ENCODE results near the gene LATS1.
A peak's percentile ranks its signal among the peaks of the same experiment; 100 is the strongest.
"Not testable (repeated sequence)": the region's sequence is repeated elsewhere in the genome, so short reads cannot be mapped to it uniquely, and the experiment has no call there.

LATS1 gene

DNA sequence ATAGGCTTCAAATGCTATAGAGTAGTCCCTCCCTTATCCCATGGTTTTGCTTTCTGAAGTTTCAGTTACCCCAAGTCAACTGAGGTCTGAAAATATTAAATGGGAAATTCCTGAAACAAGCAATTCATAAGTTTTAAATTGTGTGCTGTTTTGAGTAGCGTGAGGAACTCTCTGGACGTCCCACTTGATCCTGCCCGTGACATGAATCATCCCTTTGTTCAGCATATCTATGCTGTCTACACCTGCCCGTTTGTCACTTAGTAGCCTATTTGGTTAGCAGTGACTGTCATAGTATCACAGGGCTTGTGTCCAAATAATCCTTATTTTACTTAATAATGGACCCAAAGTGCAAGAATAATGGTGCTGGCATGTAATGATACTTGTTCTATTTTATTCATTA is 36.6 kb upstream of the LATS1 start:
- TF ChIP-seq, protein P1, sequence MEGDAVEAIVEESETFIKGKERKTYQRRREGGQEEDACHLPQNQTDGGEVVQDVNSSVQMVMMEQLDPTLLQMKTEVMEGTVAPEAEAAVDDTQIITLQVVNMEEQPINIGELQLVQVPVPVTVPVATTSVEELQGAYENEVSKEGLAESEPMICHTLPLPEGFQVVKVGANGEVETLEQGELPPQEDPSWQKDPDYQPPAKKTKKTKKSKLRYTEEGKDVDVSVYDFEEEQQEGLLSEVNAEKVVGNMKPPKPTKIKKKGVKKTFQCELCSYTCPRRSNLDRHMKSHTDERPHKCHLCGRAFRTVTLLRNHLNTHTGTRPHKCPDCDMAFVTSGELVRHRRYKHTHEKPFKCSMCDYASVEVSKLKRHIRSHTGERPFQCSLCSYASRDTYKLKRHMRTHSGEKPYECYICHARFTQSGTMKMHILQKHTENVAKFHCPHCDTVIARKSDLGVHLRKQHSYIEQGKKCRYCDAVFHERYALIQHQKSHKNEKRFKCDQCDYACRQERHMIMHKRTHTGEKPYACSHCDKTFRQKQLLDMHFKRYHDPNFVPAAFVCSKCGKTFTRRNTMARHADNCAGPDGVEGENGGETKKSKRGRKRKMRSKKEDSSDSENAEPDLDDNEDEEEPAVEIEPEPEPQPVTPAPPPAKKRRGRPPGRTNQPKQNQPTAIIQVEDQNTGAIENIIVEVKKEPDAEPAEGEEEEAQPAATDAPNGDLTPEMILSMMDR (IDR thresholded peaks at IDR 0.05; ENCODE audit: insufficient read depth, low read depth, low read length, missing control alignments): no peak
- peak; percentile 60 for DNase-seq (ENCODE audit: low read depth)

GRCh38 chr6:149753374-149753637 is 35.4 kb upstream of the LATS1 start:
- not testable (repeated sequence) for DNase-seq (ENCODE audit: low read depth); H3K4me3 ChIP-seq (ENCODE audit: low read length)

More for the DNA sequence above, 36.6 kb upstream of the LATS1 start:
- no peak overlapping the region for H3K4me3 ChIP-seq (ENCODE audit: low read length)

DNA sequence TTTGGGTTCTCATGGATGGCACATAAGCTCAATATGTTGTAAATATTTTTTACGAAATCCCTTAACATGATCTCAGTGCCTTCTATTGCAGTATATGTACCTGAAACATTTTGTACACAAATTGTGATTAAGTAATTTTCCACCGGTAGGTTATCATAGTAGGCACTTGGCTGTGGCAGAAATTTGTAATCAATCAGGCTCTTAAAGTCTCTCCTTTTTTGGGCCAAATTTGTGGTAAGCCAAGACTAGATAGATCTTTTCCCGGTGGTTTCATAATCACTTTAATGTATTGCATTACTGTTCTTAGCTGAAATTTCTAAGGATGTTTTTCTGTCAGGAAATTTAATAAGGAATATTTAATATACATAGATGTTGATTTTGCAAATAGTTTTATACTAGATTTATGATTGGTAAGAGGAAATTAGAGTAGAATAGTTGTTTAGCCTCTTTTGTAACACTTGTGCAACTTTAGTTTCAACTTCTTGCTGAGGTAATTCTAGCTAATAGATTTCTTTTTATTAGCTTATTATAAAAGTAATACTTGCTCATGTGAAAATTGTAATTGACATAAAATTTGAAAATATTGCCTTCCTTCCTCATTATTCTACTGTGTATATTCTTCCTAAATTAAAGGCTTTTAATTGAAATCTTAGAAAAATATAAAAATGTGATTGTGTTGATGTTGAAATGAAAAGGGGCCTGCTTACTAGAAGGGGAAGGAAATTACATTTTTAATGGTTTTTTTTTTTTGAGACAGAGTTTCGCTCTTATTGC is 34.9 kb upstream of the LATS1 start:
- no peak for DNase-seq (ENCODE audit: low read depth)
- TF ChIP-seq, protein P1 (IDR thresholded peaks at IDR 0.05; ENCODE audit: insufficient read depth, low read depth, low read length, missing control alignments): no peak
- no peak overlapping the region for H3K4me3 ChIP-seq (ENCODE audit: low read length)

GRCh38 chr6:149751920-149752319 is 34.0 kb upstream of the LATS1 start:
- DNase-seq (ENCODE audit: low read depth); H3K4me3 ChIP-seq (ENCODE audit: low read length): not testable (repeated sequence)

GRCh38 chr6:149751239-149751638 is 33.3 kb upstream of the LATS1 start:
- H3K4me3 ChIP-seq (ENCODE audit: low read length): no peak overlapping the region
- no peak for DNase-seq (ENCODE audit: low read depth)
- TF ChIP-seq, protein P1 (IDR thresholded peaks at IDR 0.05; ENCODE audit: insufficient read depth, low read depth, low read length, missing control alignments): no peak

DNA sequence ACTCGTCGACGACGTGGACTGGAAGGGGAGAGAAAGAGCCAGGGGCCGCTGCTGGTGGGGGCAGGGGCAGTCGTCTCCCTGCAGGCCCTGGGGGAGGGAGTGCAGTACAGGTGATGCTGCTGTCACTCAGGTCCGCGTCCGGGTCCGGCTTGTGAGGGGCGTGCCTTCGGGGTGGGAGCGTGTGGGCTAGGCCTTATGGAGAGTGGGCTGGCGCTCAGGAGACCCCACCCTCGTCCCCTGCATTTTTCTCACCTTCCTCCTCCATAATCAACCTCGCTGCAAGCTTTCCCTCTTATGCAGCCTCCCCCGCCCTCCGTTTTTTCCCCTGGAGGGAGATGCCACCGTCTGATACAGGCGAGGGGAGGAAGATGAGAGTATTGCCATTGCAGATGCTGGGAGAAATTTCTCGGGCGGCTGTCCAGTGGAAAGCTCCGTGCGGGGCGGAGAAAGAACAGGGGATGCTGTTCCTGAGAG is 32.3 kb upstream of the LATS1 start:
- H3K4me3 ChIP-seq (ENCODE audit: low read length): peak overlapping the region; percentile 96
- DNase-seq (ENCODE audit: low read depth): peak; percentile 60
- TF ChIP-seq, protein P1 (IDR thresholded peaks at IDR 0.05; ENCODE audit: insufficient read depth, low read depth, low read length, missing control alignments): no peak

GRCh38 chr6:149749594-149750135 is 31.8 kb upstream of the LATS1 start, which contains the start of gene PCMT1:
Gene PCMT1 (plus strand): TSS chr6:149749741. CDS start chr6:149749902, 161 bp downstream.
- TF ChIP-seq, protein P1 (IDR thresholded peaks at IDR 0.05; ENCODE audit: insufficient read depth, low read depth, low read length, missing control alignments): no peak
- peak within 1 kb of the TSS; percentile 96 for H3K4me3 ChIP-seq (ENCODE audit: low read length)
- DNase-seq (ENCODE audit: low read depth): peak; percentile 92

GRCh38 chr6:149749082-149749593 is 31.2 kb upstream of the LATS1 start:
- peak overlapping the region; percentile 96 for H3K4me3 ChIP-seq (ENCODE audit: low read length)
- not testable (repeated sequence) for DNase-seq (ENCODE audit: low read depth)
